Tibial nerve (tissue), 3 donors: ENCODE data around the gene TRIM23.

Experiments used
- CTCF ChIP-seq, 5 experiments: fragments of 200-600 bp in 3 of 5; fragments of 450-650 bp in 2 of 5; sonication (generic) in 3 of 5; IDR thresholded peaks; one replicate each; pipeline ENCODE4 v1.5.1; 2016 to 2019; ENCODE audit warnings: antibody characterized with exemption in 5 of 5, mild to moderate bottlenecking in 3 of 5, moderate library complexity in 2 of 5
- POLR2A ChIP-seq, 2 donors: fragments of 450-650 bp; IDR thresholded peaks; one replicate each; pipeline ENCODE4 v1.6.1; 2017; ENCODE audit warnings: antibody characterized with exemption in 2 of 2, mild to moderate bottlenecking in 2 of 2, moderate library complexity in 2 of 2

- TF ChIP-seq CTCF (IDR thresholded peaks at IDR 0.05) (no peak), POLR2A (IDR thresholded peaks at IDR 0.05) (no peak)
Measured at GRCh38 chr5:65548281-65548680, 75.9 kb downstream of the TRIM23 start.
